D341Med (cell line): ENCODE measurements around the gene HM13.
A peak's percentile ranks its signal among the peaks of the same experiment; 100 is the strongest.
"Not testable (repeated sequence)": the region's sequence is repeated elsewhere in the genome, so short reads cannot be mapped to it uniquely, and the experiment has no call there.

ENCODE experiments used
- DNase-seq: peaks from one replicate; pipeline ENCODE4 v3.0.0; 2012; ENCODE audit warnings: low spot score

HM13 gene

DNA sequence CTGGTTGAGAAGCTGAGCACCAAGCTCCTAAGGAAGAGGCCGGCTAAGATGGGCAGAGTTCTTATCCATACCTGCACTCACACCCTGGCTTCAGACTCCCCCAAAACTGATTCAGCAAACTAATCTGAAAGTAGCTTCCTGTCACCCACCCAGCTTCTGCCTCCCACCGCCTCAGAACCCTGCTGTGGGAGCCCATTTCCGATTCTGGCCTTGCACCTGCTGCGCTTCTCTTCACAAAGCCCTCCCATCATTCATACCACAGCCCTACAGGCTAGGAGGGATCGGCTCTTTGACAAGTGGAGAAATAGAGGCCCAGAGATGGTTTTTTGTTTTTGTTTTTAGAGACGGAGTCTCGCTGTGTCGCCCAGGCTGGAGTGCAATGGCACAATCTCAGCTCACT lies 28.7 kb downstream of the HM13 start:
- DNase-seq: no peak

DNA sequence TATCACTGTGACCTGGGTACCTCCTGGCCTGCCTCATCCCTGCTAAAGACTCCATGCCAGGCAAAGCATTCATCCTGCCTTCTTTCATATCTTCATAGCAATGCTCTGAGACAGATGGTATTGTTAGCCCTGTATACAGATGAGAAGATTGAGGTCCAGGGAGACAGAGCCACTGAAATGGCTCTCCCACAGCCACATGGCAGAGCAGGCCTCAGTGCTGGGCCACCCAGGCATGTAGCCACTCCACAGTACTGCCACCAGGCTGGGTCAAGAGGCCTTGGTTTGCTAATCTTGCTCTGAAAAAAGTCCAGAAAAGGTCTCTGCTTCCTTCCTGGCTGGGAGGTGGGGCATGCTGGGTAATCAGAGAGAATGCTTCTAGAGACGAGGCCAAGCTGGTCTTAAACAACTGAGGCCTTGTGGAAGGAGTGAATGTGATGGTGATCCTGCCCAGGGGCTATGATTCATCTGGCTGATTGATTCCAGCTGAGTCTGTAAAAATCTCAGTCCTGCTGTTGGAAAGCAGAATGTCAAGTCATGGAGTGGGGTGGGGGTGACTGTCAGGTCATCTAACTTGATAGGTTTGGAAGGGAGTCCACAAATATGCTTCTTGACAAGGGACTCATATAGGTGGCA lies 29.8 kb downstream of the HM13 start:
- DNase-seq: no peak

DNA sequence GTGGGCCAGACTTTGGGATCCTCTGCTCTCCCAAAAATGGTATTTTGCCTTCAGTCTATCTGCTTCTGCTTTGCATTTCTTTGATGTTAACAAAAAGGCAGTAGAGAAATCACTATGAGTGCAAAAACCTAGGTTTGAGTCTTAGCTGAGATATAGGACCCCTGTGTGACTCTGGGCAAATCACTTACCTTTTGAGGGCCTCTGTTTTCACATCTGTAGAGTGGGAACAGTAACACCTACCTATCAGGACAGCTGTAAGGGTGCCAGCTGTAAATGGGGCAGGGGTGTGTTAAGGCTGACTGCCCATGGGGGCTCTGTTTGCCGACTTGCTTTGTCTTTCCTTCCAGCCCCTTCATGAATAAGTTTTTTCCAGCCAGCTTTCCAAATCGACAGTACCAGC lies 30.4 kb downstream of the HM13 start:
- no peak for DNase-seq

DNA sequence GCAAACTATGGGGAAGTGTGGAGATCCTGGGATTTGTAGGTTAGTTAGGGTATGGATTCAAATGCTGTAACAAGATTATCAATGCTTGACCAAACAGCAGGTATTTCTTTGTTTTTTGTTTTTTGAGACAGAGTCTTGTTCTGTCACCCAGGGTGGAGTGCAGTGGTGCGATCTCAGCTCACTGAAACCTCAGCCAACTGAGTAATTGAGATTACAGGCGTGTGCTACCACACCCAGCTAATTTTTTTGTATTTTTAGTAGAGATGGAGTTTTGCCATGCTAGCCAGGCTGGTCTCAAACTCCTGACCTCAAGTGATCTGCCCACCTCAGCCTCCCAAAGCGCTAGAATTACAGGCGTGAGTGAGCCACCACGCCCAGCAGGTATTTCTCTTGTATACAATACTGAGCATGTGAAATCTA lies 31.4 kb downstream of the HM13 start:
- not testable (repeated sequence) for DNase-seq

DNA sequence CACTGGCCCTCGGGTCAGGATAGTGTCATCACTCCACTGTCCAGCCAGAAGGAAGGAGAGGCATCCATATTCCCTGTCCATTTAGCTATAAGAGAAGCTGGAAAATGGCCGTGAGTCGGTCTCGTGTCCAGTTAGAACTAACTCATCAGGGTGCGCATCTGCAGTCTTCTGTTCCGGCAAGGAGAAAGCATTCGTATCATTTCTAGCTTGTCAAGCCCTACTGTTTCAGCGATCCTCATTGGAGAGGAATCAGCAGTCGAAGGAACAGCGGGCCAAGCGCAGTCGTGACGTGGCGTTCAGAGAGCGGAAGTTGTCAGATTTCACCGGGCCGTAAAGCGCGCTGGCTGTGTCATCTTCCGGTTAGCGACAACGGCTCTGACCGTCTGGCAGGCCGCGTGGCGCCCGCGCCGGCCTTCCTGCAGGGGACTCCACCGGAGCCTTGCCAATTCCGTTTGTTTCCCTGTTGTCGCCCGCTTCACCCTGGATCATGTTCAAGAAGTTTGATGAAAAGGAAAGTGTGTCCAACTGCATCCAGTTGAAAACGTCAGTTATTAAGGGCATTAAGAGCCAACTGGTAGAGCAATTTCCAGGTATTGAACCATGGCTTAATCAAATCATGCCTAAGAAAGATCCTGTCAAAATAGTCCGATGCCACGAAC lies 32.9 kb downstream of the HM13 start:
- DNase-seq: peak; percentile 88

DNA sequence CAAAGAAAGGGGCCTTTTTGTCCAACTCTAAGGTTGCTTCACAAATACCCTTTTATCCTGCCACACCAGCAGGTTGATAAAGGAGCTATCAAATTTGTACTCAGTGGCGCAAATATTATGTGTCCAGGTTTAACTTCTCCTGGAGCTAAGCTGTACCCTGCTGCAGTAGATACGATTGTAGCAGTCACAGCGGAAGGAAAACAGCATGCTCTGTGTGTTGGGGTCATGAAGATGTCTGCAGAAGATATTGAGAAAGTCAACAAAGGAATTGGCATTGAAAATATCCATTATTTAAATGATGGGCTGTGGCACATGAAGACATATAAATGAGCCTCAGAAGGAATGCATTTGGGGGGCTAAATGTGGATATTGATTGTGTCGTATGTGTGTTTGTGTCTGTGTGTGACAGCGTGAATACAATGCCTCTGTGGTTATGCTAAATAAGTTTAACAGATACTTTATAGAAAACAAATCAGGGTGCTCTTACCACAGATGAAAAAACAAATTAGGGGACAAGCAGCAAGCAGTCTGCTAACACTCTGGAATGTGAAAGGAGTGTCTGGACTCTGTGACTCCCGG lies 33.6 kb downstream of the HM13 start:
- no peak for DNase-seq

DNA sequence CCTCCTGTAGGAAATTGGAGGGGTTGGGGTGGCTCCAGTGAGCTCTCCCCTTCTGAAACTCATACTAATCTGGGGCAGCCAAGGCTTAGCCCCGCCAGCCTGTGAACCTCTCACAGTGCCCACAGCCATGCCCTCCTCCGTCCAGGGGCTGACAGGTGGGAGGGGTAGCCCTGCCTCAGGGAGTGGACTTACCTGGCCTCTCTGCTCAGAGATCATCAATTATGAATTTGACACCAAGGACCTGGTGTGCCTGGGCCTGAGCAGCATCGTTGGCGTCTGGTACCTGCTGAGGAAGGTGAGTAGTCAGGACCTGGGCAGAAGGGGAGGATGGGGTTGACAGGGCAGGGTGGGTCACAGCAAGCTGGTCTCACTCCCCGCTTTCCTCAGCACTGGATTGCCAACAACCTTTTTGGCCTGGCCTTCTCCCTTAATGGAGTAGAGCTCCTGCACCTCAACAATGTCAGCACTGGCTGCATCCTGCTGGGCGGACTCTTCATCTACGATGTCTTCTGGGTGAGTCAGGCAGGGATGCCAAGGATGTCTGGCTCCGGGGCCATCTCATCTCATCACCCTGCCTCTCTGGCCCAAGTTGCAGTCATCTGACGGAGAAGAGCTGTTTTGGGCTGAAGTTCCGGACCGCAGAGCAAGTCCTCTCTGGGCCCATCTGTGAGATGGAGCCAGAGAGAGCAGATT lies 34.7 kb downstream of the HM13 start:
- DNase-seq: no peak

DNA sequence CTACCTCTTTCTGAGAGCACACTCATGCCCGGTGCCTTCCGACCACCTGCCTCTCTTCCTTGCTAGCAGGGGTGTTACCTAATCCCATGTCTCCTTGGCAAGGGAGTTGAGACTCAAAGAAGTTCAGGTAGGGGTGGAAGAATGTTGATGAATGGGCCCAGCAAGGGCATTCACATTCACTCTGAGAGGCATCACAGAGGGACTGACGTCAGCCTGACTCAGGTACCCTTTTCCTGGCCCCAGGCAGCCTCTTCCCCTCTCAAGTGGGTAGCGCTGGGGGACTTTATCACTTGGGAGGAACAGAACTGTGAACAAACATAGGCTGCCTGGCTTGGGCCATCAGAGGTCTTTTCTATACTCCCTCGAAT lies 35.3 kb downstream of the HM13 start:
- no peak for DNase-seq

DNA sequence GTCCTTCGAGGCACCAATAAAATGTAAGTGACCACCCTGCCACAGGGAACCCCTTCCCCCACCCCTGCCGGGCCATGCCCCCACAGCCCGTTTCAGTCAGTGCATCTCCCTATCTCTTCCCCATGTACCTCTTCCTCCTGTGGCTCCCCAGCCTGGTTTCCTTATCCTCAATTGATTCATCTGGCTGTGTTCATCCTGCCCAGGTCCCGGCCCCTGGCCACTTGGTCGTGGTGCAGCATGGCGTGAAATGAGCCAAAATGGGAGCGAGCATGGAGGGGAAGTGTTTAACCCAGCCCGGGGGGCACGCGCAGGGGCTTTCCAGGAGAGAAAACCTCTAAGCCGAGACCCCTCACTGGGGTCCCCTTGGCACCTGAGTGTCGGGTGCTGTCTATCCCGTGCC lies 35.9 kb downstream of the HM13 start:
- no peak for DNase-seq

DNA sequence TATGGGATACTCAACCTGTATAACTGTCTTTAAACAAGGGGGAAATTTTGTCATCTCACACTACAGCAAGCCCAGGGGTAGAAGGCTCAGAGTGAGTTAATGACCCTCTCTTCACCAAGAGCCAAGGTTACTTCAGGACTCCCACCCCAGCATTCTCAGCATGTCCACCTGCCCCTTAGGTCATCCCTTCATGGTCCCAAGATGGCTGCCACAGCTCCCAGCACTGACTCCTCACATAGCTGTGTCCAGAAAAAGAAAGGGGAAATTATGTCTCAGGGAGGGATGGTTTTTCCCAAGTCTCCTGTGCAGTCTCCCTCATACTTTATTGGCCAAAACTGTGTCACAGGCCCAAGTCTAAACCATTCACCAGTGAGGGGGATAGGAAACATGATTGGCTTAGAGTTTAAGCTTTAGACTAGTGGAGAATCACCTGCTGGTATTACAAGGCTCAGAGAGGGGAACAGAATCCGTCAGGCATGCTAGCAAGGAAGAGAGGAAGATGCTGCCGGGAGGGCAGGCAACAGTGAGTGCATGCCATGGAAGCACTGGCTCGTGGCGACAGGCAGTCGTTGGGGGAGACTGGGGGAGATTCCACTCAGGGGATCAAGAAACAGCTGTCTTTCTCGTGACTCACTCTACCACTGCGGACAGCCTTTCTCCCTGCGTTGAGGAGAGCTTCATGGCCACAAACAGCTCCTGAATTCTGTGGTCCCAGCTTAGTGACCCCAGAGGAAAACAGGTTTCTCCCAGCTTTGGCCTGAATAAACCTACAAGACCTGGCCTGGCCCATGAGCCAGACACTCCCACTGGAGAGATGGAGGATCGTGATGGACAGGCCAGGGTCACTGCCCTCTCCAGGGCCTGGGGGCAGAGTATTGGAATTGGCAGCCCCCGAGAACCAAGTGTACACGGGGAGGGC lies 37.2 kb downstream of the HM13 start:
- no peak for DNase-seq

DNA sequence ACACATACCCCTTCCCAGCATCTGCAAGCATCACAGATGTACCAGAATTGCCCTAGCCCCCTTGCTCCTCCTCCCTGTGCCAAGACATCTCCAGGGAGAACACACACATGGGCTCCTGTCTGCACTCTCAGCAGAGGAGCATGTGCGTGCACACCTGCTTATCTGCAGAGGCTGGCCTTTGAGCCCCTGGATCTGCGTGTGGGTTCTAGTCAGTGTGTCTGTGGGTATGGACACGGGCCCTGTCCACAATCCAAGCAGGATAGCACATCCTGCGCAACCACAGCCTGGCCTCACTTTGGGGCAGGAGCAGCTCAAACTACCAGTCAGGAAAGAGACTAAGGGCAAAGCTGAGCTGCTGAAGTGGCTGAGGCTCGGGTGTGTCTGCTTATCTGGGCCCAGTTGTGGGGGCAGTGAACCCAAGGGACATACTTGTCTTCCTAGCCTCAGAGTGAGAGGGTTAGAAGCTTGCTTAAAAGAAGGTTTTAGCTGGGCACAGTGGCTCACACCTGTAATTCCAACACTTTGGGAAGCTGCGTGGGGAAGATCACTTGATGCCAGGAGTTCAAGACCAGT lies 41.0 kb downstream of the HM13 start:
- DNase-seq: no peak

DNA sequence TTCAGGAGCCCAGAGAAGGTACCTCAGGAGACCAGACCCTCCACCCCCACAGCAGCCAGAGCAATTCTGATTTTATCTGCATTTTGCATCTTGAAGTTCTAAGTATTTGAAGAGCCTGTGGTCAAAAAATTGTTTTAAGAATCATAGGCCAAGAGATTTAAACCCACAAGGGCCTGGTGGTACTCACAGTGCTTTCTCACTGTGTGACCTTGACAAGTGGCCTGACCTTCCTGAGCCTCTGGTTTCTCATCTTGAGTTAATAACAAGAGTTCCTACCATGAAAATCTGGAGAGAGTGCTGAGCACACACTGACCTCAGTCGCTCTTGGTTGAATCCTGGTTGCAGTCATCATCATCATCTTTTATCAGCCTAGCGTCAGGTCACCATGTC lies 45.5 kb downstream of the HM13 start:
- no peak for DNase-seq

DNA sequence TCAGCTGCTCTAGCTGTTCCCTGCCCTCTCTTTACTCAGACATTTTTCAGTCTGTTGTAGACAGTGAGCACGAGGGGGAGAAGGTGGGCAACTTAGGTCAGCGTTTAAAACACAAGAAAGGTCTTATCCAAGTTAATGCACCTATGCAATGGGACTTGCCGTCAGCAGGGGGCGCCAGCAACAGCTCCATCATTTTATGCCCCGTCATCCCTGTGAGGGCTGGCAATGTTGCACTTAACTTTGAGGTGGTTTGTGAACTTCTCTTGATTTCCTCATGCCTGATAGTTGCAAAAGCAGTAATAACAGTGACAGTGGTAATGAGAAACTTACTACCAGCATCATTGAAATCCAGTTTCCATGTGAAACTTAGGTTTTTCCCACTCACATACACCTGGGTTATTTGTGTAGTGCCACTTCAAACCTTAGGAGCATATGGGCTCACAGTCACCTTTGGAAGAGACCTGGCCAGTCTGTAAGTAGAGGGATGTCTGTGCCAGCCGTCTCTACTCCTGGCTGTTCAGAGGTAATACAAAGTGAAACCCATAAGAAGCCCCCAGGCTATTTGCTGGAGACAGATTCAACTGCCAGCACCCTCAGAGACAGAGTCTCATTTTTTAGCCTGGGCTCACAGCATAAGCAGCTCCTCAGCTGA lies 46.0 kb downstream of the HM13 start:
- peak; percentile 69 for DNase-seq

DNA sequence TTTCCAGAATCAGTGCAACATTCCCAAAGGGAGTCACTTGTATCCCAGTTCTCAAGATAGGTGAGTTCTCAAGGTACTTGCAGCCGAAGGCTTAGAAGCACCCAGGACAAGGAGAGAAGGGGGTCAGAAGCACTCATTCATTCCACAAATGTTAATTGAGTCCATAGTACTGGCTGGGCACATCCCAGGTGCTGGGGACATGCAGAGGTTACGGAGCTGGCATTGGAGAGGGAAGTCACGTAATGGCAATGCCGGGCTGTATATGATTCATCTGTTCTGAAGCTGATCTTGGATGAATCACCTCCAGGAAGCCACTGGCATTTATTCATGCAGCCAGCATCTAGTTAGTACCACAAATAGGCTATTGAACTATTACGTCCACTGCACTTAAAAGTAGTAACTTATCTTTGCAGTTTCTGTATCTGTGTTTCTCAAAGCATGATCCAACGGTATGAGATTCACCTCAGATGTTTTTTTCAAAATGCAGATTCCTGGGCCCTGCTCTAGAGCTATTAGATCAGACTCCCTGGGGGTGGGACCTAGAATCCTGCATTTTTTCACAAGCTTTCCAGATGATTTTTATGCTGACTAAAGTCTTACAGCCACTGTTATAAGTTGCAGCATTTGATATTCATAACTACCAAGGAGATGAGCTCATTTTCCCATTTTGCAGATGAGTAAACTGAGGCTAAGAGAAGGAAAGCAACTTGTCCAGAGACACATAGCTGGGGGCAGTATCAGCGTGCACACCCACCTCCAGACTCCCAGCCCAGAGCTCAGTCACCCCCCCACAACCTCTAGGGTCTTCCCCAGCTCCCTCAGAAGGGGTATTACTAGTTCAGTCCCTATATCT lies 46.7 kb downstream of the HM13 start:
- DNase-seq: no peak

DNA sequence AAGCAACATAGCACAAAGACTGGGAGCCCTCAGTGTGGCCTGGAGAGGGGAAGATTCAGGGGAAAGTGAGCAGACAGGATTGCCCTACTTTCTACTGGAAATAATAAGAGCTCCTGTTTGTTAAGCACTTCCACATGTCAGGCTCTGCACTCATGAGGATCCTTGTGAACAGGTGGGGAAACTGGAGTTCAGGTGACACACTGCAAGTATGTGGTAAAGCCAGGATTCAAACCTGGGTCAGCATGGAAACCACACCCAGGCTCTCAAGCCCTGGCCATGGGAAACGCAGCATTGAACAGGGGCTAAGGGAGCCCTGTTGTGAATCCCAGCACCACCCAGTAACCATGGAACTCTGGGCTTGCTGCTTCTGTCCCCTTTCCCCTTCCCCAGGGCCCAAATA lies 48.0 kb downstream of the HM13 start:
- no peak for DNase-seq

DNA sequence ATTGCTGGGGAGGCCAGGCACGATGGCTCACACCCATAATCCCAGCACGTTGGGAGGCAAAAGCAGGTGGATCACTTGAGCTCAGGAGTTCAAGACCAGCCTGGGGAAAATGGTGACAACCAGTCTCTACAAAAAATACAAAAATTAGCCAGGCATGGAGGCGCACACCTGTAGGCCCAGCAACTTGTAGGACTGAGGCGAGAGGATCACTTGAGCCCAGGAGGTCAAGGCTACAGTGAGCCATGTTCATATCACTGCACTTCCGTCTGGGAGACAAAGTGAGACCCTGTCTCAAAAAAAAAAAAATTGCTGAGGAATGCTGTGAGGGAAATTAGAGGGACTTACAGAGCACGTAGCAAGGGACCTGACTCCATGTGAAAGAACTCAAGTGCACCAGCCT lies 50.0 kb downstream of the HM13 start:
- no peak for DNase-seq

DNA sequence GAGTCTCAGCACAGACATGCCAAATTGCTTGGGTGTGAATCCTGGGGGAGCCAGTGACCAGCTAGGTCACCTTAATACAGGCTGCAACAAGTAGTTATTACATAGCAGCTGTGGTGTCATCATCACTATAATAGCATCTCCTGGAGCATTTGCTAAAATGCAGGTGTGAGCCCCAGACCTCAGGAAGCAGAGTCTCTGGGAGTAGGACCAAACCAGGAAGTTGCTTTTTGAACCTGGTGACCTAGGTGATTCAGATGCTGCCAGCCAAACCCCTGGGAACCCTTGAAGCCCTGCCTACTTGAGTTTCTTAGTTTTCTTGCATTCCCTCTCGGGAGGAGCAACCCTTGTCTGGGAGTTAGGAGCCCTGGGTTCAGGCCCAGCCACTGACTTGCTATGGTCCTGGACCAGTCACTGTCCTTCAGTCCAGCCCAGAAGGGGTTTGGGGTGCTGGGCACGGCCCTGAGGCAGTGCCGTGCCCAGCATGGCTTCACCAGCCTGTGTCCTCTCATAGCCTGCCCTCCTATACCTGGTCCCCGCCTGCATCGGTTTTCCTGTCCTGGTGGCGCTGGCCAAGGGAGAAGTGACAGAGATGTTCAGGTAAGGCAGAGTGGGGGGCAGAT lies 51.6 kb downstream of the HM13 start:
- no peak for DNase-seq

DNA sequence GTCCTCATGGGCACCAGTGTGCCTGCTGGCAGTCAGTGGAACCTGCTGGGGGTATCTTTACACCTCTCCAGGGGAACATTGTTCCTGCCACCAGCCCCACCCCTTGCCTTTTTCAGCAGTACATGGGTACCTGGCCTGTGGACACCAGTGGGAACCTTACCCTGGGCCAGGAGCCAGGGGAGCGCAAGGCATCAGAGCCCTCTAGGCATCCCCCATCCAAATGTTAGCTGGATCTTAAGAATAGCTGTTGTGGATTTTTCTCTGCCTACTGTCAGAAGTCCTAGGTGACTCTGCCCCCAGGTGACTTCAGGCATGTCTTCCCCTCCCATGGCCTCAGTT lies 52.0 kb downstream of the HM13 start:
- no peak for DNase-seq

DNA sequence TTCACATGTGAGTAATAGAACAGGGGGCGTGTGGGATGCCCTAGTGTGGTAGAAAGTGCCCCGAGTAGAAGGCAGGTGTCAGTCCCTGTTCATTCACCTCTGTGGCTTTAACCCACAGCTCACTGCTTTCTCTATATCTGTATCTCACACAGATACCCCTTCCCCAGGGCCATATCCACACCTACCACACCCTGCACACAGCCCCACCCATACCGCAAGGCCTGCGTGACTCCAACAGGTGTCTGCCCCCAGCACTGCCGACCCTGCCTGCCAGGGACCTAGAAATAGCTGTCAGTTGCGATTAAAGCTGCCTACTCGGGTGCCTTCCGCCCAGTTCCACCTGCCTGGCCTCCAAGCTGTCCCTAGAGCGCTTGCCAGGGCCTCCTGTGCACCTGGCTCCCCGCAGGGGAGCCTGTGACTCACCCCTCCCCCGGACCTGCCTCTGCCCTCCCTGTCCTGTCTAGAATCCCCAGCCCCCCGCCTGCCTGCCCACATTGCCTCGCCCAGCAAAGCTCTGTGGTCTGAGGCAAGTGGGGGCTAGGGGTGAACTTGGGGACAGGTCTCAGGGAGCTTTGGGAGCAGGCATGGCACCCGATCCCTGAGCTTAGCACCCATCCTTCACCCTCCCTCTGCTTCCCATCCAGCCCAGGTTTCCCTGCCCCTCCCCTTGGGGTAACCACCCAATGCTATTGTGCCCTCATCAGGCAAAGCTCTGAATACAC lies 52.6 kb downstream of the HM13 start:
- no peak for DNase-seq

DNA sequence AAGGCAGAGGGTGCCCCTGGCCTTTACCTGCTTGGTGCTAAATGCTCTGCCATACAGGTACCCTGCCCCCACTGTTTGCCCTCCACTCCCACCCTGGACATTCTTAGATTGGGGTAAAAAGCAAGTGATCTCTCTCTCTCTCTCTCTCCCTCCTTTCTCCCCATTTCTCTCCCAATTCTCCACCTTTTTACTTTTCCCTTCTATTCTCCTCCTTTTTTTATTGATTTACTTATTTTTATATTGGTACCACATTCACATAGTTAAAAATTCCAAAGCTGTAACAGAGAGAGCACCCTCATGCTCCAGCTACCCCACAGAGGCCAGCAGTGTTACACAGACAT lies 53.1 kb downstream of the HM13 start:
- no peak for DNase-seq
